Upper lobe of left lung (tissue), 4 donors: ENCODE data around the gene LAMA3.

Source experiments
- CTCF ChIP-seq, 6 experiments: fragments of 450-650 bp in 4 of 6; fragments of 200-600 bp in 2 of 6; sonication (generic) in 2 of 6; IDR thresholded peaks; one replicate each; pipeline ENCODE4 v1.5.1; 2016 to 2019; ENCODE audit warnings: antibody characterized with exemption in 6 of 6
- POLR2AphosphoS5 ChIP-seq, 2 donors: sonication (generic); formaldehyde crosslinking; IDR thresholded peaks; one replicate each; pipeline ENCODE4 v1.5.1; 2017; ENCODE audit warnings: antibody characterized with exemption in 2 of 2

GRCh38 chr18:23745366-23745765 lies 56.1 kb downstream of the LAMA3 start:
- TF ChIP-seq POLR2AphosphoS5 (IDR thresholded peaks at IDR 0.05) (no peak), CTCF (IDR thresholded peaks at IDR 0.05) (no peak)
